ENCODE data around the gene CRYM. TPM values are rescaled to one million over a fixed set of nuclear protein-coding genes. Genes with fewer than 3 reads are reported as not detected.
A peak's percentile ranks its signal among the peaks of the same experiment; 100 is the strongest.

CRYM gene
- total RNA-seq, 1 donor from 2014 or later: 4.8 TPM

DNA sequence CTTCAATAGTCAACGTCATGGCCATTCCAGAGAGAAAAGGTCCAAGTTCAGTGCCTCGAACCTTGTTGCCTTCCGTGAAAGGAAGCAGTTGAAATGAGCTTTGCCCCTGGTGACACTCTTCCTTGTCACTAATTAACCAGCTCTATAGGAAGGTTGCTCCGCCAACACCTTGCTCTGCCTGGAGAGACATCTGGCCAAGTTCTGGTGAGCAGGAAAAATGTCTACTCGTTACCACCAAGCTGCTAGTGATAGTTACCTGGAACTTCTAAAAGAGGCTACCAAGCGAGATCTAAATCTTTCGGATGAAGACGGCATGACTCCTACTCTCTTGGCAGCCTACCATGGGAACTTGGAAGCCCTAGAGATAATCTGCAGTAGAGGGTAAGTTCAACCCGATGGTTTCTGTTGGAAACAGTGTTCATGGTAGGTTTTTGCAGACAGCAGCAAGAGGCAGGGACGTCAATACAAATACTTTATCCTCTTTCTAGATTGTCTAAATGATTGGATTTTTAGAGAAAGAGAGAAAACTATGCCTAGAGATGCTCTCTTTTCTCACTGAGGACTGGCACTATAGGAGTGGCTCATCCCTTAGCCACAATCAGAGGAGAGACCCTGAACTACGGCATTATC, 44.5 kb downstream of the CRYM start, which contains the start of gene ANKS4B:
ANKS4B (plus strand) TSS at position 179 of the 630 bp plus-strand sequence; CDS start at position 218, 39 bp downstream.
- TF ChIP-seq, protein P1, sequence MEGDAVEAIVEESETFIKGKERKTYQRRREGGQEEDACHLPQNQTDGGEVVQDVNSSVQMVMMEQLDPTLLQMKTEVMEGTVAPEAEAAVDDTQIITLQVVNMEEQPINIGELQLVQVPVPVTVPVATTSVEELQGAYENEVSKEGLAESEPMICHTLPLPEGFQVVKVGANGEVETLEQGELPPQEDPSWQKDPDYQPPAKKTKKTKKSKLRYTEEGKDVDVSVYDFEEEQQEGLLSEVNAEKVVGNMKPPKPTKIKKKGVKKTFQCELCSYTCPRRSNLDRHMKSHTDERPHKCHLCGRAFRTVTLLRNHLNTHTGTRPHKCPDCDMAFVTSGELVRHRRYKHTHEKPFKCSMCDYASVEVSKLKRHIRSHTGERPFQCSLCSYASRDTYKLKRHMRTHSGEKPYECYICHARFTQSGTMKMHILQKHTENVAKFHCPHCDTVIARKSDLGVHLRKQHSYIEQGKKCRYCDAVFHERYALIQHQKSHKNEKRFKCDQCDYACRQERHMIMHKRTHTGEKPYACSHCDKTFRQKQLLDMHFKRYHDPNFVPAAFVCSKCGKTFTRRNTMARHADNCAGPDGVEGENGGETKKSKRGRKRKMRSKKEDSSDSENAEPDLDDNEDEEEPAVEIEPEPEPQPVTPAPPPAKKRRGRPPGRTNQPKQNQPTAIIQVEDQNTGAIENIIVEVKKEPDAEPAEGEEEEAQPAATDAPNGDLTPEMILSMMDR (IDR thresholded peaks at IDR 0.05): no peak
- H3K27me3 ChIP-seq: peaks cover 8% of the 10 kb centered on the region
- ATAC-seq (no peak), DNase-seq (no peak)
- no peak within 1 kb of the TSS for H3K4me3 ChIP-seq
- no peaks in the 10 kb centered on the region for H3K9me3 ChIP-seq
- H3K27ac ChIP-seq: no peak within 1 kb of the TSS
- no peaks in the 10 kb centered on the region for H3K4me1 ChIP-seq
- H3K36me3 ChIP-seq: no peaks in the 10 kb centered on the region
- intact Hi-C loops (cut with DNase I): no loop called here

GRCh38 chr16:21233045-21233520, 45.0 kb downstream of the CRYM start:
- TF ChIP-seq, protein P1 (IDR thresholded peaks at IDR 0.05): no peak
- ATAC-seq (no peak), DNase-seq (no peak)
- Histone ChIP-seq H3K4me1 (no peaks in the 10 kb centered on the region), H3K27me3 (peaks cover 8% of the 10 kb centered on the region), H3K36me3 (no peaks in the 10 kb centered on the region), H3K4me3 (no peak overlapping the region), H3K27ac (no peak overlapping the region), H3K9me3 (no peaks in the 10 kb centered on the region)
- intact Hi-C loops (cut with DNase I): no loop called here

GRCh38 chr16:21228361-21228872, 49.7 kb downstream of the CRYM start:
- Histone ChIP-seq H3K27ac (no peak overlapping the region), H3K36me3 (no peaks in the 10 kb centered on the region), H3K4me3 (no peak overlapping the region), H3K4me1 (no peaks in the 10 kb centered on the region), H3K27me3 (peaks cover 8% of the 10 kb centered on the region), H3K9me3 (no peaks in the 10 kb centered on the region)
- DNase-seq (no peak), ATAC-seq (peak; percentile 53)
- intact Hi-C loops (cut with DNase I): no loop called here
- TF ChIP-seq, protein P1 (IDR thresholded peaks at IDR 0.05): no peak

- TF ChIP-seq, protein P1 (IDR thresholded peaks at IDR 0.05): no peak
Observed at GRCh38 chr16:21227866-21228265, 50.2 kb downstream of the CRYM start.

DNA sequence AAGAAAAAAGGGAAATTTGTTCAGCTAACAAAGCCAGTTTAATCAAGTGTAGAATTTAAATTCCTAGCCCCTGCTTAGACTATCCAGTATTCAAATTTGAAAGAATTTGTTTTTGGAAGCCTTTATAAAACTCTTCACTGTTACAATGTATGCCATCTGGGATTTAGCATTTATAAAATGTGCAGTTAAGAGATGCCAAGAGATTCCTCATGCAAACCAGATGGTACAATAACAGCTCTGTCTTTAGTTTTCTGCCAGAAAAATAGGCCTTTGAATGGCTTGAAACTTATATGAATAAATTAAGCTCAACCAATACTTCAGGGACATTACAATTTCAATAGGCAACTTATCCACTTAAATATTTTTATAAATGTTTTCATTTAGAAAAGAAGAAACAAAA, 51.3 kb downstream of the CRYM start:
- H3K9me3 ChIP-seq: no peaks in the 10 kb centered on the region
- H3K27ac ChIP-seq: no peak overlapping the region
- TF ChIP-seq, protein P1 (IDR thresholded peaks at IDR 0.05): no peak
- H3K36me3 ChIP-seq: no peaks in the 10 kb centered on the region
- peaks cover 8% of the 10 kb centered on the region for H3K27me3 ChIP-seq
- DNase-seq (no peak), ATAC-seq (no peak)
- intact Hi-C loops (cut with DNase I): no loop called here
- no peak overlapping the region for H3K4me3 ChIP-seq
- no peaks in the 10 kb centered on the region for H3K4me1 ChIP-seq

More at GRCh38 chr16:21227866-21228265, 50.2 kb downstream of the CRYM start:
- Histone ChIP-seq H3K4me3 (no peak overlapping the region), H3K27me3 (peaks cover 8% of the 10 kb centered on the region), H3K27ac (no peak overlapping the region), H3K36me3 (no peaks in the 10 kb centered on the region), H3K9me3 (no peaks in the 10 kb centered on the region), H3K4me1 (no peaks in the 10 kb centered on the region)
- ATAC-seq (no peak), DNase-seq (no peak)
- intact Hi-C loops (cut with DNase I): no loop called here

Data from upper lobe of right lung (tissue), 1 donor.